Adrenal gland (tissue), 5 donors: ENCODE data around the gene GATA1.

Source experiments
- CTCF ChIP-seq, 6 experiments: fragments of 450-650 bp in 4 of 6; fragments of 200-600 bp in 2 of 6; sonication (generic) in 1 of 6; IDR thresholded peaks; 1 replicate in 5 of 6; 2 replicates in 1 of 6; pipeline versions ENCODE4 v1.5.1 to v1.8.0; 2016 to 2021; ENCODE audit warnings: antibody characterized with exemption in 6 of 6, mild to moderate bottlenecking in 2 of 6, moderate library complexity in 1 of 6
- POLR2A ChIP-seq, 2 donors: fragments of 450-650 bp; IDR thresholded peaks; one replicate each; pipeline ENCODE4 v1.6.1; 2017; ENCODE audit warnings: antibody characterized with exemption in 2 of 2, mild to moderate bottlenecking in 2 of 2, moderate library complexity in 1 of 2
- donor health status: DM: no; HTN: no; CAD: no.

DNA sequence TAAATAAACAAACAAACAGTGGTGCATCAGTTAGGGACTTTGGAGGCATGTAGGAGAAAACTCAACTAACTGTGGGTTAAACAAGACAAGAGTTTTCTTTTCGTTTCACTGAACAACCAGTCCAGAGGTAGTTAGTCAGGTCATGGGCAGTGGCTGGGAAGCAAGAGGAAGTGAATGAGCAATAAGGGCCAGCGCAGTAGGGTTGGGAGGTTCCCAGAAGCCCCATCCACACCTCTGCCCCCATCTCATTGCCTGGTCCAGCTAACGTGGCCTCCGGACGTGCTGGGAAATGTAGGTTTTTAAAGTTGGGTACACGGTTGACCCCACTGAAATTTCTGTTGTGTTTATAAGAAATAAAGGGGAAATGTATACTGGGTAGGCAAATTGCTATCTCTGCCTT is 16.1 kb upstream of the GATA1 start:
- TF ChIP-seq POLR2A (IDR thresholded peaks at IDR 0.05) (no peak), CTCF (IDR thresholded peaks at IDR 0.05) (no peak)
